H1 (cell line): ENCODE measurements around the gene OLFM3. TPM values are rescaled to one million over a fixed set of nuclear protein-coding genes. Genes with fewer than 3 reads are reported as not detected.

Experiments
- CTCF ChIA-PET: fragments of 300-600 bp; sonication (Branson Sonifier 250); formaldehyde crosslinking; loops from one replicate; lab custom pipeline; 2021; ENCODE audit not compliant: partially characterized antibody; lab: Charles Lee
- POLR2A ChIA-PET: fragments of 300-600 bp; sonication (Branson Sonifier 250); formaldehyde crosslinking; loops from one replicate; lab custom pipeline; 2021; ENCODE audit warnings: inconsistent platforms; ENCODE audit not compliant: partially characterized antibody; lab: Charles Lee
- DNase-seq, 2 experiments: peaks; one replicate each; pipeline versions ENCODE4 v3.0.0 to v3.0.0-alpha.2; 2010 to 2022; ENCODE audit warnings: low spot score in 2 of 2, low read depth in 1 of 2, mixed read lengths in 1 of 2
- FAIRE-seq: peaks from 2 replicates; lab custom pipeline; 2011; peaks lifted over from hg19 to GRCh38; lab: Jason Lieb, UNC
- H2AFZ ChIP-seq: 2 replicates; pipeline ENCODE4 v1.8.1; 2012; ENCODE audit warnings: low read length, inconsistent platforms
- H2AK5ac ChIP-seq: 2 replicates; pipeline ENCODE4 v1.6.1; 2013; ENCODE audit warnings: low read depth, low read length
- H2BK120ac ChIP-seq: replicated peaks from 2 replicates; pipeline ENCODE3; 2013; ENCODE audit warnings: low read depth, low read length, inconsistent platforms
- H2BK12ac ChIP-seq: 2 replicates; pipeline ENCODE4 v1.6.1; 2013; ENCODE audit warnings: low read depth, low read length
- H2BK15ac ChIP-seq: 2 replicates; pipeline ENCODE4 v1.6.1; 2013; ENCODE audit warnings: low read length
- H2BK20ac ChIP-seq: 2 replicates; pipeline ENCODE4 v1.6.1; 2013; ENCODE audit warnings: low read length
- H2BK5ac ChIP-seq: 2 replicates; pipeline ENCODE4 v1.6.1; 2013; ENCODE audit warnings: low read depth, low read length
- H3K14ac ChIP-seq: 2 replicates; pipeline ENCODE4 v1.6.1; 2013; ENCODE audit warnings: inconsistent platforms; ENCODE audit not compliant: insufficient read length
- H3K18ac ChIP-seq: 2 replicates; pipeline ENCODE4 v1.6.1; 2013; ENCODE audit warnings: low read length; ENCODE audit errors: extremely low read depth
- H3K23ac ChIP-seq: 2 replicates; pipeline ENCODE4 v1.6.1; 2013; ENCODE audit warnings: inconsistent platforms; ENCODE audit not compliant: insufficient read length
- H3K23me2 ChIP-seq: 2 replicates; pipeline ENCODE4 v1.6.1; 2013; ENCODE audit warnings: low read depth, low read length
- H3K27ac ChIP-seq: 2 replicates; pipeline ENCODE4 v1.6.1; 2011; ENCODE audit warnings: low read depth, low read length, inconsistent platforms
- H3K27me3 ChIP-seq, 4 experiments: replicated peaks in 1 of 4; 1 replicate in 1 of 4; 2 replicates in 3 of 4; pipeline versions ENCODE4 v1.6.1 to v1.8.1; 2011 to 2013; ENCODE audit warnings: low read length in 3 of 4, mild to moderate bottlenecking in 3 of 4, inconsistent platforms in 2 of 4, mixed read lengths in 2 of 4, moderate library complexity in 1 of 4; ENCODE audit not compliant: control insufficient read depth in 3 of 4, insufficient read depth in 3 of 4; ENCODE audit errors: extremely low read depth in 1 of 4
- H3K36me3 ChIP-seq, 4 experiments: 2 replicates each; pipeline versions ENCODE4 v1.6.1 to v1.8.1; 2011 to 2013; ENCODE audit warnings: mild to moderate bottlenecking in 4 of 4, low read length in 3 of 4, moderate library complexity in 2 of 4, control low read depth in 1 of 4, inconsistent platforms in 1 of 4; ENCODE audit not compliant: insufficient read depth in 4 of 4, control insufficient read depth in 2 of 4
- H3K4ac ChIP-seq: replicated peaks from 2 replicates; pipeline ENCODE3; 2013; ENCODE audit warnings: low read length, low read depth, mixed read lengths, inconsistent platforms; ENCODE audit not compliant: insufficient read length
- H3K4me1 ChIP-seq, 4 experiments: replicated peaks in 1 of 4; 1 replicate in 1 of 4; 2 replicates in 3 of 4; pipeline versions ENCODE4 v1.6.1 to v1.8.1; 2011 to 2013; ENCODE audit warnings: low read length in 3 of 4, inconsistent platforms in 2 of 4, mixed read lengths in 1 of 4; ENCODE audit not compliant: insufficient read depth in 4 of 4, control insufficient read depth in 3 of 4
- H3K4me2 ChIP-seq, 2 experiments: 2 replicates each; pipeline versions ENCODE4 v1.6.1 to v1.8.1; 2011 to 2013; ENCODE audit warnings: low read depth in 2 of 2, low read length in 2 of 2, control low read depth in 1 of 2, inconsistent platforms in 1 of 2, mild to moderate bottlenecking in 1 of 2; ENCODE audit not compliant: insufficient read depth in 1 of 2
- H3K4me3 ChIP-seq, 4 experiments: fragments of 200-600, 300-600 bp in 1 of 4; sonication (generic), shearing (Covaris generic), sonication (Bioruptor Twin) in 1 of 4; 2 replicates each; pipeline versions ENCODE4 v1.5.1 to v1.8.1; 2011 to 2016; ENCODE audit warnings: low read length in 4 of 4, low read depth in 3 of 4, control low read depth in 2 of 4, inconsistent platforms in 2 of 4, mild to moderate bottlenecking in 2 of 4, mixed read lengths in 1 of 4, moderate library complexity in 1 of 4; ENCODE audit not compliant: insufficient read depth in 2 of 4; ENCODE audit errors: extremely low read depth in 1 of 4
- H3K56ac ChIP-seq: replicated peaks from 2 replicates; pipeline ENCODE3; 2013; ENCODE audit warnings: low read depth, mild to moderate bottlenecking, mixed read lengths, low read length, inconsistent platforms; ENCODE audit not compliant: insufficient read length
- H3K79me1 ChIP-seq: 2 replicates; pipeline ENCODE4 v1.6.1; 2013; ENCODE audit warnings: low read depth, low read length, control low read depth
- H3K79me2 ChIP-seq, 2 experiments: 2 replicates each; pipeline versions ENCODE4 v1.6.1 to v1.8.1; 2012 to 2013; ENCODE audit warnings: low read length in 2 of 2, mild to moderate bottlenecking in 2 of 2, inconsistent platforms in 1 of 2; ENCODE audit not compliant: insufficient read depth in 2 of 2, control insufficient read depth in 1 of 2
- H3K9ac ChIP-seq, 4 experiments: replicated peaks in 1 of 4; 1 replicate in 1 of 4; 2 replicates in 3 of 4; pipeline versions ENCODE4 v1.6.1 to v1.8.1; 2011 to 2013; ENCODE audit warnings: low read depth in 3 of 4, low read length in 3 of 4, control low read depth in 2 of 4, mild to moderate bottlenecking in 2 of 4, moderate library complexity in 2 of 4, inconsistent platforms in 1 of 4; ENCODE audit errors: extremely low read depth in 1 of 4
- H3K9me3 ChIP-seq, 2 experiments: 2 replicates each; pipeline versions ENCODE4 v1.6.1 to v1.8.1; 2012 to 2013; ENCODE audit warnings: mild to moderate bottlenecking in 2 of 2, moderate library complexity in 2 of 2, control low read depth in 1 of 2, inconsistent platforms in 1 of 2, low read depth in 1 of 2, low read length in 1 of 2, mixed read lengths in 1 of 2; ENCODE audit not compliant: insufficient read depth in 2 of 2
- H4K20me1 ChIP-seq, 2 experiments: replicated peaks in 1 of 2; 2 replicates each; pipeline versions ENCODE3 to v1.8.1; 2011 to 2013; ENCODE audit warnings: inconsistent platforms in 2 of 2, low read length in 2 of 2, mild to moderate bottlenecking in 1 of 2; ENCODE audit not compliant: insufficient read depth in 2 of 2, control insufficient read depth in 1 of 2
- H4K5ac ChIP-seq: 2 replicates; pipeline ENCODE4 v1.6.1; 2013; ENCODE audit warnings: low read length, low read depth, mixed read lengths, inconsistent platforms; ENCODE audit not compliant: insufficient read length
- H4K8ac ChIP-seq: 2 replicates; pipeline ENCODE4 v1.8.0; 2013; ENCODE audit warnings: mild to moderate bottlenecking, moderate library complexity, low read length, inconsistent platforms; ENCODE audit not compliant: insufficient read depth; ENCODE audit errors: extremely low read depth
- H4K91ac ChIP-seq: replicated peaks from 2 replicates; pipeline ENCODE3; 2013; ENCODE audit warnings: low read length, mixed read lengths, inconsistent platforms; ENCODE audit not compliant: insufficient read length
- EGR1 ChIP-seq: IDR thresholded peaks from 2 replicates; pipeline ENCODE4 v1.6.1; 2011; ENCODE audit warnings: low read depth, low read length, borderline replicate concordance
- KDM4A ChIP-seq: IDR thresholded peaks from one replicate; pipeline ENCODE4 v1.7.1; 2012; ENCODE audit warnings: low read depth, mild to moderate bottlenecking, moderate library complexity, low read length, inconsistent platforms; ENCODE audit not compliant: severe bottlenecking
- SAP30 ChIP-seq: fragments of 300-600 bp; sonication (generic); IDR thresholded peaks from 2 replicates; pipeline ENCODE4 v1.7.1; 2012; ENCODE audit warnings: low read length, moderate library complexity, mild to moderate bottlenecking, inconsistent platforms; ENCODE audit not compliant: insufficient read depth, insufficient replicate concordance
- TAF7 ChIP-seq: optimal IDR thresholded peaks from 2 replicates; pipeline ENCODE3; 2011; ENCODE audit warnings: low read depth, mild to moderate bottlenecking, inconsistent platforms, low read length, moderate library complexity, borderline replicate concordance
- WGBS, 2 experiments: shearing (Covaris generic) in 1 of 2; methylation state at CpG; one replicate each; pipeline versions ENCODE4 v1.1.6 to v1.1.7; 2013 to 2015; ENCODE audit warnings: low lambda C conversion rate in 2 of 2, mixed read lengths in 2 of 2, inconsistent platforms in 1 of 2, low coverage in 1 of 2, missing lambda C conversion rate in 1 of 2; ENCODE audit not compliant: insufficient replicate concordance in 2 of 2, insufficient coverage in 1 of 2, insufficient read length in 1 of 2; ENCODE audit errors: extremely low coverage in 1 of 2, missing lambda C conversion rate in 1 of 2; 5-methylcytosine and 5-hydroxymethylcytosine counted together
- polyA plus RNA-seq, 7 experiments: library from polyadenylated mRNA; depleted of rRNA in 3 of 7; stranded (reverse) in 5 of 7; unstranded in 2 of 7; fragments of >200 nt in 5 of 7; fragments of 200-250 nt in 2 of 7; gene quantifications; 1 replicate in 5 of 7; 2 replicates in 1 of 7; 4 replicates in 1 of 7; pipeline versions ENCODE4 v1.2.1 to v1.2.3, GENCODE V29; 2011 to 2013; ENCODE audit warnings: missing spikeins in 2 of 7, mixed read lengths in 2 of 7
- total RNA-seq: library from RNA; stranded (reverse); fragmentation: NEBNext Ultra II Directional; extraction: Animal tissue kit (Norgen Biotek cat#: 25700); gene quantifications from 2 replicates; pipeline ENCODE4 v1.2.1, GENCODE V29; 2021

The OLFM3 gene
- total and polyA plus RNA-seq, 2 of the 8 experiments (the other 6 are each of a cell fraction or from before 2014, with no cell fraction given): 0.30 to 0.32 TPM

DNA sequence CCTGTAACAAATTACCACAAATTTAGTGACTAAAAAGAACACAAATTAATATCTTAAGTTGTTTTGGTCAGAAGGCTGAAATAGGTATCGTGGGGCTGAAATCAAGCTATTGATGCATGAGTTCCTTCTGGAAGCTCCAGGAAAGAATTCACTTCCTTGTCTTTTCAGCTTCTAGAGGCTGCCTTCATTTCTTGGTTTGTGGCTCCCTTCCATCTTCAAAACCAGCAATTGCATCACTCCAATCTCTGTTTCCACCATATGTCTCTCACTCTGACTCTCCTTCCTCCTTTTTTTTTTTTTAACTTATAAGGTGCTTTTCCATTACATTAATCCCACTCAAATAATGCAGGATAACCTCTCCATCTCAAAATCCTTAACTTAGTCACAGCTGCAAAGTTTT, 78.4 kb downstream of the OLFM3 start:
- no peak overlapping the region for H4K91ac ChIP-seq
- no peak overlapping the region for H2BK12ac ChIP-seq
- H3K9me3 ChIP-seq: no peaks in the 10 kb centered on the region
- H3K4me3 ChIP-seq: no peak overlapping the region
- no peaks in the 10 kb centered on the region for H3K4me1 ChIP-seq
- no peaks in the 10 kb centered on the region for H3K23me2 ChIP-seq
- H2BK20ac ChIP-seq: no peak overlapping the region
- H2BK120ac ChIP-seq: no peak overlapping the region
- no peak overlapping the region for H3K56ac ChIP-seq
- no peak overlapping the region for H4K8ac ChIP-seq
- CTCF ChIA-PET: no interaction called here
- no peak overlapping the region for H2AFZ ChIP-seq
- no peak overlapping the region for H3K4me2 ChIP-seq
- no peak for DNase-seq
- no peak overlapping the region for H4K5ac ChIP-seq
- no peak overlapping the region for H3K23ac ChIP-seq
- no peak for TF ChIP-seq KDM4A
- no peak for TF ChIP-seq EGR1
- no peak for TF ChIP-seq TAF7
- TF ChIP-seq SAP30: no peak
- TF ChIP-seq, all 59 proteins: peak for 0
- H3K27me3 ChIP-seq: no peaks in the 10 kb centered on the region
- H3K79me2 ChIP-seq: no peaks in the 10 kb centered on the region
- H2AK5ac ChIP-seq: no peak overlapping the region
- H3K14ac ChIP-seq: no peak overlapping the region
- no peak overlapping the region for H3K9ac ChIP-seq
- 90% methylated on average over 1 of the region's 1 CpG; no CpG with 5 or more reads in 1 of the 2 experiments for WGBS, 2 experiments
- H3K4ac ChIP-seq: no peak overlapping the region
- FAIRE-seq: no peak
- no peak overlapping the region for H2BK5ac ChIP-seq
- H3K27ac ChIP-seq: no peak overlapping the region
- no peaks in the 10 kb centered on the region for H4K20me1 ChIP-seq
- no peaks in the 10 kb centered on the region for H3K79me1 ChIP-seq
- H2BK15ac ChIP-seq: no peak overlapping the region
- H3K18ac ChIP-seq: no peak overlapping the region
- POLR2A ChIA-PET: no interaction called here
- H3K36me3 ChIP-seq: no peaks in the 10 kb centered on the region
